ENCODE measurements around the gene PSMB8.

DNA sequence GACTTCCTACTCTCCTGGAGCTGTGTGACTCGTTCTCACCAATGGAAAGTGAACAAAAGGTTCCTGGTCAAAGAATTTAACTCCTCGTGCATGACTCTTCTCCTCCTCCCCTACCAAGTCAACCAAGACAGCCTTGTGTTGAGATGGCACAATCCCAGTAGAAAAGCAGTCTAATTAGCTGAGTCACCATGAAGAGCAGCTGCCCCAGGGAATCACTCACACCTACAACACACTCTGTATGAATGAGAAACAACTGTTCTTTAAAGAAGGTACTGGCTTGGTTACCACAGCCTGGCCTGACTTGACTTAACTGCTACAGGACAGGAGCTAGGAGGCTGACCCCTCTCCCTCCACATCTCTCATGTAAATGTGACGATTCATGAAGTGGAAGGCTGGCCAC is 24.1 kb downstream of the PSMB8 start:
- TF ChIP-seq ZNF670 (tag by site-specific recombination; IDR thresholded peaks at IDR 0.05; ENCODE audit: low read depth) (no peak), ZNF266 (tag by site-specific recombination; IDR thresholded peaks at IDR 0.05; ENCODE audit: low read depth) (no peak), CTCF (tag by site-specific recombination; IDR thresholded peaks at IDR 0.05) (no peak), MYNN (tag by site-specific recombination; IDR thresholded peaks at IDR 0.05; ENCODE audit: borderline replicate concordance) (no peak), ZNF639 (tag by site-specific recombination; IDR thresholded peaks at IDR 0.05) (no peak), ZNF274 (IDR thresholded peaks at IDR 0.05; ENCODE audit: low read length) (no peak), ZNF274 (tag by site-specific recombination; IDR thresholded peaks at IDR 0.05; ENCODE audit: borderline replicate concordance) (no peak), ZNF488 (tag by site-specific recombination; IDR thresholded peaks at IDR 0.05) (no peak), ZNF133 (tag by site-specific recombination; IDR thresholded peaks at IDR 0.05) (no peak), ZNF623 (tag by site-specific recombination; IDR thresholded peaks at IDR 0.05) (no peak)
- TF ChIP-seq, protein P1, sequence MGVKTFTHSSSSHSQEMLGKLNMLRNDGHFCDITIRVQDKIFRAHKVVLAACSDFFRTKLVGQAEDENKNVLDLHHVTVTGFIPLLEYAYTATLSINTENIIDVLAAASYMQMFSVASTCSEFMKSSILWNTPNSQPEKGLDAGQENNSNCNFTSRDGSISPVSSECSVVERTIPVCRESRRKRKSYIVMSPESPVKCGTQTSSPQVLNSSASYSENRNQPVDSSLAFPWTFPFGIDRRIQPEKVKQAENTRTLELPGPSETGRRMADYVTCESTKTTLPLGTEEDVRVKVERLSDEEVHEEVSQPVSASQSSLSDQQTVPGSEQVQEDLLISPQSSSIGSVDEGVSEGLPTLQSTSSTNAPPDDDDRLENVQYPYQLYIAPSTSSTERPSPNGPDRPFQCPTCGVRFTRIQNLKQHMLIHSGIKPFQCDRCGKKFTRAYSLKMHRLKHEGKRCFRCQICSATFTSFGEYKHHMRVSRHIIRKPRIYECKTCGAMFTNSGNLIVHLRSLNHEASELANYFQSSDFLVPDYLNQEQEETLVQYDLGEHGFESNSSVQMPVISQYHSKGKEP (tag by site-specific recombination; IDR thresholded peaks at IDR 0.05), result no peak
